Neural crest cell (in vitro differentiated cells): ENCODE data around the gene TMEM181. TPM values are rescaled to one million over a fixed set of nuclear protein-coding genes. Genes with fewer than 3 reads are reported as not detected.
A peak's percentile ranks its signal among the peaks of the same experiment; 100 is the strongest.
"Not testable (repeated sequence)": the region's sequence is repeated elsewhere in the genome, so short reads cannot be mapped to it uniquely, and the experiment has no call there.

ENCODE experiments used
- DNase-seq: peaks from one replicate; pipeline ENCODE4 v3.0.0; 2021; ENCODE audit warnings: low read depth, mixed read lengths, low spot score
- H3K27ac Mint-ChIP-seq: one replicate; pipeline ENCODE4 v1.8.0; 2021; ENCODE audit warnings: mild to moderate bottlenecking, mixed read lengths; ENCODE audit not compliant: unreplicated experiment
- H3K27me3 Mint-ChIP-seq: 2 replicates; pipeline ENCODE4 v1.8.0; 2021; ENCODE audit warnings: low read depth, mild to moderate bottlenecking, mixed read lengths
- H3K36me3 Mint-ChIP-seq: 2 replicates; pipeline ENCODE4 v1.8.0; 2021; ENCODE audit warnings: low read depth, mild to moderate bottlenecking, mixed read lengths
- H3K4me1 Mint-ChIP-seq: 2 replicates; pipeline ENCODE4 v1.8.0; 2021; ENCODE audit warnings: mixed read lengths
- H3K4me3 Mint-ChIP-seq: one replicate; pipeline ENCODE4 v1.8.0; 2021; ENCODE audit warnings: mild to moderate bottlenecking, mixed read lengths
- H3K9me3 Mint-ChIP-seq: 2 replicates; pipeline ENCODE4 v1.8.0; 2021; ENCODE audit warnings: mixed read lengths
- total RNA-seq: library from RNA; stranded (reverse); gene quantifications from 2 replicates; pipeline ENCODE4 v1.2.1, GENCODE V29; 2021
- TF ChIP-seq, protein P1 (sequence below): fragments of 200-600 bp; sonication (generic); conservative IDR thresholded peaks from 2 replicates; pipeline ENCODE4 v1.5.0; 2021; ENCODE audit warnings: antibody characterized with exemption, mild to moderate bottlenecking

The TMEM181 gene
- total RNA-seq, 1 donor from 2014 or later = 23.9 TPM

DNA sequence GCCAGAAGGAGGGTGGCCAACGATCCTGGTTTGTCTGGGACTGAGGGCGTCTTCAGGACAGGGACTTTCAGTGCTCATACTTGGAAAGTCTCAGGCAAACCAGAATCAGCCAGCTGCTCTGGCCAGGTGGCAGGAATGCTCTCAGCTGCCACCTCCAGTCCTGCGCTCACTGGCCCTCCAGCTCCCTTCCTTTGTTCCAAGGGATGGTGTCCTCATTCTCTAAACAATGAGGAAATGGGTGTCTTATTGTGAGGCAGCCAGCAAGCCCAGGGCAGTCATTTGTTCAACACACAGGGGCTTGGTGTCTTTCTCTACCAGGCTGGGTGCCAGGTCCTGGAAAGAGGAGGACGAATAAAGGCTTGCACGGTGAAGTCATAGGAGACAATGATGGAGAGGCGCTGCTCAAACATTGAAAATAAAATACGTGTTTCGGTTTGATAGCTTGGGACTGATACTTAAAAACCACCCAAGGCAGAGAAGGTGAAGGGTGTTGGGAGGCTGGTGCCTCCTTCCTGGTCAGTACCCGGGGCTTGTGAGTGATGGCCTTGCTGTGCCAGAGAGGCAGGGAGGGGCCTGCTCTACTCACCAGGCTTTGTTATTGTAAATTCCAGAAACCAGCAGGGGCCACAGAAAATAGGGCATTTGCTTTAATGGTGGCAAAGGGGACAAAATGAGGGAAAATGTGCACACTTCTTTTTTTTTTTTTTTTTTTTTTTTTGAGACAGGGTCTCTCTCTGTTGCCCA is 11.3 kb upstream of the TMEM181 start:
- Mint-ChIP-seq H3K27ac (no peak overlapping the region), H3K27me3 (no peaks in the 10 kb centered on the region), H3K36me3 (no peaks in the 10 kb centered on the region), H3K4me1 (peaks cover 12% of the 10 kb centered on the region), H3K9me3 (no peaks in the 10 kb centered on the region), H3K4me3 (no peak overlapping the region)
- DNase-seq = no peak
- TF ChIP-seq, protein P1, sequence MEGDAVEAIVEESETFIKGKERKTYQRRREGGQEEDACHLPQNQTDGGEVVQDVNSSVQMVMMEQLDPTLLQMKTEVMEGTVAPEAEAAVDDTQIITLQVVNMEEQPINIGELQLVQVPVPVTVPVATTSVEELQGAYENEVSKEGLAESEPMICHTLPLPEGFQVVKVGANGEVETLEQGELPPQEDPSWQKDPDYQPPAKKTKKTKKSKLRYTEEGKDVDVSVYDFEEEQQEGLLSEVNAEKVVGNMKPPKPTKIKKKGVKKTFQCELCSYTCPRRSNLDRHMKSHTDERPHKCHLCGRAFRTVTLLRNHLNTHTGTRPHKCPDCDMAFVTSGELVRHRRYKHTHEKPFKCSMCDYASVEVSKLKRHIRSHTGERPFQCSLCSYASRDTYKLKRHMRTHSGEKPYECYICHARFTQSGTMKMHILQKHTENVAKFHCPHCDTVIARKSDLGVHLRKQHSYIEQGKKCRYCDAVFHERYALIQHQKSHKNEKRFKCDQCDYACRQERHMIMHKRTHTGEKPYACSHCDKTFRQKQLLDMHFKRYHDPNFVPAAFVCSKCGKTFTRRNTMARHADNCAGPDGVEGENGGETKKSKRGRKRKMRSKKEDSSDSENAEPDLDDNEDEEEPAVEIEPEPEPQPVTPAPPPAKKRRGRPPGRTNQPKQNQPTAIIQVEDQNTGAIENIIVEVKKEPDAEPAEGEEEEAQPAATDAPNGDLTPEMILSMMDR = no peak

DNA sequence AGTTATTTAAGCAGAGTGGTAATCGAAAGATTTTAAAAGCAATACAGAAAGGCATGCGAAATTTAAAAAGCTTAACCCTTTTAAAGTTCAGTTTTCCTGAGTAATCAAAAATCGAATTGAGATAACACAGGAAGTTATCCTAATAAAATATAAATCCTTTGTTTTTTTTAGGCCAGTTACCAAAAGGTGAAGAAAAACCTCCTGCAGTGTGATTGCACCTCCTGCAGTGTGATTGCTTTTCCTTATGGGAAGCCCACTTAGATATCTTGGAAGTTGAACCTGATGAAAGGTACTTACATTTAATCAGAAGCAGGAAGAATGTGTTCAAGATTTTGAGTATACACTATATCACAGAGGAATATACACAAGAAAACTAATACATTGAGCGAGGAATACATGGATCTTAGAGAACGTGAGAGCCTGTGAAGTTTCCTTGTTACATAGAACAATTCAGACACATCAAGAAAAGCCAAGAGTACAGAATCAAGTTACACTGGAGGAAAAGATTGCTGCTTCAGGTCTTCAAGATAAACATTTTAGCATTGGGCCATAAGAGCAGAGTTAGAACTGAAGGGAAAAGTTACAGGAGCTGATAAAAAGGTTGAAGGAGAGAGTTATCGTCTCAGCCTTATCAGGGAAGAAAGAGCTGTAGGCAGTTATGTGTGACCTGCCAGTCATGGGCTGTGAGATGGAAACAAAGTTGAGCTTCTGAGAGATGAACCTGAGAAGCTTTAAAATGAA is 7.7 kb upstream of the TMEM181 start:
- Mint-ChIP-seq H3K9me3 (no peaks in the 10 kb centered on the region), H3K27ac (no peak overlapping the region), H3K36me3 (no peaks in the 10 kb centered on the region), H3K4me1 (peaks cover 17% of the 10 kb centered on the region), H3K27me3 (no peaks in the 10 kb centered on the region), H3K4me3 (no peak overlapping the region)
- TF ChIP-seq, protein P1 = no peak
- no peak for DNase-seq

DNA sequence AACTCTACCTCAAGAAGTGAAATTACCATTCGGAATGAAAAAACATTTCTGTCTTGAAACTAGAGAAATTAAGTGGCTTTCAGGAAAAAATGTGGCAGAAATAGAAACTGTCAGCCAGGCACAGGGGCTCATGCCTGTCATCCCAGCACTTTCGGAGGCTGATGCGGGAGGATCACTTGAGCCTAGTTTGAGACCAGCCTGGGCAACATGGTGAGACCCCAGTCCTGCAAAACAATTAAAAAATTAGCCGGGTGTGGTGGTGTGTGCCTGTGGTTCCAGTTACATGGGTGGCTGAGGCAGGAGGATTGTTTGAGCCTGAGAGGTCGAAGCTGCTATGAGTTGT is 7.1 kb upstream of the TMEM181 start:
- no peaks in the 10 kb centered on the region for H3K36me3 Mint-ChIP-seq
- no peak for DNase-seq
- H3K9me3 Mint-ChIP-seq = no peaks in the 10 kb centered on the region
- no peaks in the 10 kb centered on the region for H3K27me3 Mint-ChIP-seq
- TF ChIP-seq, protein P1 = no peak
- H3K27ac Mint-ChIP-seq = no peak overlapping the region
- H3K4me1 Mint-ChIP-seq = peaks cover 17% of the 10 kb centered on the region
- H3K4me3 Mint-ChIP-seq = no peak overlapping the region

DNA sequence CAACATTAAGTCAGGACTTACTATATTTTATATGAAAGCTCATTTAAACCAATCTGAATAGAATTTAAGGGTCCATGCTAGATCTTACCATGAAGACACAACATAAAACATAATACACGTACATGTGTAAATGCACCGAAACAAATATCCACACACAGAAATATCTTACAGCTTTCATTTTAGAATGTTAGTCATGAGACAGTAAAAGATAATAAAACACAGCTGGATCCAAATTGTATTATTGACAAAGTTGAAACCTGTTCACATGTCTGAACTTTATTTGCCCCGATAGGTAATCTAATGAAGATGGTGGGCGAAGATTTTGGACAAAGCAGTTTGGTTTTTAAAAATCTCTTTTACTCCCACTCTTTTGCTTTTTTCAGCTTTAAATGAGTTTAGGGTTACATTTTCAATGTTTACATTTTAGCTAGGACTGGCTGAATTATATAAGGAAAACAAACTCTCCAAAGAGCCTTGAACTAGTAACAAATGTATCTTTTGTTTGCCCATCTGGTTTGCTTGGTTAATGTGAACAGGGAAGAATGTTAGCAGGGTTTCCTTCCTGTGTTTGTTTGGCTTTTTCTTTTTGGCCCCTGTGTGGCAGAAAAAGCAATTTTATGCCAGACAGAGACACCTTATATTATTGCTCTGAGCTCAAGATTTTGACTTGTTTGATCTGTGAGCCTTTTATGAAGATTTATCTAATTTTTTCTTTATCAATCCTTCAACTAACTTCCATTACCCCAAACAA is 5.1 kb upstream of the TMEM181 start:
- TF ChIP-seq, protein P1 = no peak
- Mint-ChIP-seq H3K27me3 (no peaks in the 10 kb centered on the region), H3K36me3 (no peaks in the 10 kb centered on the region), H3K9me3 (no peaks in the 10 kb centered on the region), H3K27ac (no peak overlapping the region), H3K4me3 (no peak overlapping the region), H3K4me1 (peaks cover 21% of the 10 kb centered on the region)
- no peak for DNase-seq

DNA sequence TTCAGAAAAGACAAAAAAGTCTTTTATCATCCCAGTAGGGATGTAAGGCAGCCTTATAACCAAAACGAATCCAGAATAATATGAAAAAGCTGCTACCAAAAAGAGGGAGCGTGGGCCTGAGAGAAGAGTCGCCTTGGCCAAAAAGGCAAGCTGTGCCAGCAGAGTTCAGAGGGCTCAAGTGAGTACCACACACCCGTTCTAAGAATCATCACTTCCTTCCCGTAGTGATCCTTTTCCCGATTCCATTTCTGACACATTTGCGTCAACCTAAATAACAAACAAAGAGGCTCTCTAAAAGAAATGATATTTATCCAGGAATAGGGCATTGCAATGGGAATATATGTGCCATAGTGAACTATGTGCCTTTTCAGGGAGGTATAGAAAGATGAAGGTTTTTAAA is 3.8 kb upstream of the TMEM181 start:
- Mint-ChIP-seq H3K4me1 (peaks cover 27% of the 10 kb centered on the region), H3K9me3 (no peaks in the 10 kb centered on the region), H3K27me3 (no peaks in the 10 kb centered on the region), H3K27ac (no peak overlapping the region), H3K4me3 (peak overlapping the region; percentile 38), H3K36me3 (no peaks in the 10 kb centered on the region)
- TF ChIP-seq, protein P1 = no peak
- DNase-seq = no peak

DNA sequence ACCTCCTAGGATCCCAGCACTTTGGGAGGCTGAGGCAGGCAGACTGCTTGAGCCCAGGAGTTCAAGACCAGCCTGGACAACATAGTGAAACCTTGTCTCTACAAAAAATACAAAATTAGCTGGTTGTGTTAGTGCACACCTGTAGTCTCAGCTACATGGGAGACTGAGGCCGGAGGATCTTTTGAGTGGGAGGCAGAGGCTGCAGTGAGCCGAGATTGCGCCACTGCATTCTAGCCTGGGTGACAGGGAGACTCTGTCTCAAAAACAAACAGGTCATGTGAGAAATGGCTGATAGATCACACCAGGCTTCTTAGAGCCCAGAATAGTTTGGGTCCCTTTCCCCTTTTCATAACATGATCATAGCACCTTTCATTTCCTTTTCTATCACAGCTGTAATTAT is 2.8 kb upstream of the TMEM181 start:
- not testable (repeated sequence) for H3K27ac Mint-ChIP-seq, H3K36me3 Mint-ChIP-seq, H3K4me3 Mint-ChIP-seq, DNase-seq, H3K9me3 Mint-ChIP-seq, H3K27me3 Mint-ChIP-seq
- peaks cover 37% of the 10 kb centered on the region for H3K4me1 Mint-ChIP-seq
